GM19372 (cell line): ENCODE data around the gene TNFAIP2.

ENCODE experiments used
- ATAC-seq: cut with Tn5 transposase; IDR thresholded peaks from one replicate; pipeline ENCODE4 v1.9.1; 2021; ENCODE audit warnings: mild to moderate bottlenecking, low read depth, moderate library complexity; ENCODE audit not compliant: unreplicated experiment

The TNFAIP2 gene

GRCh38 chr14:103094406-103095209 lies 28.7 kb upstream of the TNFAIP2 start, which contains the start of gene EXOC3L4:
Gene EXOC3L4 (plus strand): TSS chr14:103094725. CDS start chr14:103100220, 5,495 bp downstream.
- no peak for ATAC-seq

GRCh38 chr14:103095210-103095778 lies 28.0 kb upstream of the TNFAIP2 start:
- no peak for ATAC-seq

GRCh38 chr14:103096387-103096786 lies 26.9 kb upstream of the TNFAIP2 start:
- no peak for ATAC-seq

- ATAC-seq = no peak
These were observed 25.8 kb upstream of the TNFAIP2 start for GRCh38 chr14:103097244-103097993.

GRCh38 chr14:103097994-103098957 lies 25.0 kb upstream of the TNFAIP2 start:
- no peak for ATAC-seq

GRCh38 chr14:103099081-103099732 lies 24.1 kb upstream of the TNFAIP2 start:
- ATAC-seq = no peak

GRCh38 chr14:103099733-103100280 lies 23.5 kb upstream of the TNFAIP2 start:
- ATAC-seq = no peak

- no peak for ATAC-seq
These were observed 22.8 kb upstream of the TNFAIP2 start for GRCh38 chr14:103100281-103101121.

- ATAC-seq = no peak
These were observed 21.9 kb upstream of the TNFAIP2 start for GRCh38 chr14:103101257-103101962.

GRCh38 chr14:103101963-103102688 lies 21.1 kb upstream of the TNFAIP2 start:
- no peak for ATAC-seq

- ATAC-seq = no peak
These were observed 20.5 kb upstream of the TNFAIP2 start for GRCh38 chr14:103102689-103103260.

- no peak for ATAC-seq
These were observed 19.5 kb upstream of the TNFAIP2 start for GRCh38 chr14:103103461-103104388.

GRCh38 chr14:103104389-103104653 lies 18.9 kb upstream of the TNFAIP2 start:
- ATAC-seq = no peak

GRCh38 chr14:103104654-103105452 lies 18.4 kb upstream of the TNFAIP2 start:
- ATAC-seq = no peak

GRCh38 chr14:103105580-103106150 lies 17.6 kb upstream of the TNFAIP2 start:
- no peak for ATAC-seq
